AG04450 (cell line): ENCODE data around the gene PCNP. TPM values are rescaled to one million over a fixed set of nuclear protein-coding genes. Genes with fewer than 3 reads are reported as not detected.
"Not testable (repeated sequence)": the region's sequence is repeated elsewhere in the genome, so short reads cannot be mapped to it uniquely, and the experiment has no call there.

Experiments
- CTCF ChIA-PET: fragments of 300-600, 350-600 bp; formaldehyde crosslinking; extraction: SDS; loops from one replicate; lab custom pipeline; 2022; ENCODE audit warnings: antibody characterized with exemption, inconsistent platforms; lab: Charles Lee
- POLR2A ChIA-PET: fragments of 350-600 bp; formaldehyde crosslinking; extraction: SDS; loops from one replicate; lab custom pipeline; 2021; ENCODE audit warnings: antibody characterized with exemption, inconsistent platforms; lab: Yijun Ruan, JAX
- DNase-seq: peaks from one replicate; pipeline ENCODE4 v3.0.0-alpha.2; 2011; ENCODE audit warnings: low read depth, low spot score
- H3K27ac ChIP-seq: one replicate; pipeline ENCODE4 v1.5.1; 2012; ENCODE audit warnings: low read depth, low read length, control low read depth
- H3K27me3 ChIP-seq: one replicate; pipeline ENCODE4 v1.6.0; 2012; ENCODE audit warnings: low read length; ENCODE audit not compliant: control insufficient read depth, insufficient read depth
- H3K4me3 ChIP-seq: 2 replicates; pipeline ENCODE4 v1.5.1; 2011; ENCODE audit warnings: mild to moderate bottlenecking, low read depth, low read length, control low read depth
- H3K9me3 ChIP-seq: 2 replicates; pipeline ENCODE4 v1.5.1; 2012; ENCODE audit warnings: low read length; ENCODE audit not compliant: control insufficient read depth, insufficient read depth
- polyA plus RNA-seq: library from polyadenylated mRNA; depleted of rRNA; stranded (reverse); fragments of >200 nt; gene quantifications from 2 replicates; pipeline ENCODE4 v1.2.3, GENCODE V29; 2011
- TF ChIP-seq, protein P1 (sequence below): IDR thresholded peaks from 2 replicates; pipeline ENCODE4 v1.5.1; 2011; ENCODE audit warnings: low read depth, low read length, control low read depth, inconsistent platforms

Gene PCNP
- polyA plus RNA-seq, 1 experiment, result 97.7 TPM

DNA sequence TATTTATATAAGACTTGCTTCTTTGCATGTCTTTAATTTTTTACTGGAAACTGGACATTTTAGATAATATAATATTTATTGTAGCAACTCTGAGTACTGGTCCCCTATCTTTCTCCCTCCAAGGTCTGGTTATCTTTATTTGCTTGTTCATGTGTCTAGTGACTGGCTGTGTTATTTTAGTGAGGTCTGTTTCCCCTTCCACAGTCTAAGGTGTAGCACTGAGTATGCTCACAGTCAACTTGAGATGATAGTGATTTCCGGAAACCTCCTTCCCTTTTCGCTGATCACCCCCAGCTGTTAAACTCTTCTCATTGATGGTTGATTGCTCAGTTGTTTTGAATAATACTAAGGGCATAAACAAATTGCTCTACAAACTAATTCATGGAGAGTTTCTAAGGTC lies 37.0 kb downstream of the PCNP start:
- H3K27me3 ChIP-seq, result no peaks in the 10 kb centered on the region
- POLR2A ChIA-PET, result no interaction called here
- TF ChIP-seq, protein P1, sequence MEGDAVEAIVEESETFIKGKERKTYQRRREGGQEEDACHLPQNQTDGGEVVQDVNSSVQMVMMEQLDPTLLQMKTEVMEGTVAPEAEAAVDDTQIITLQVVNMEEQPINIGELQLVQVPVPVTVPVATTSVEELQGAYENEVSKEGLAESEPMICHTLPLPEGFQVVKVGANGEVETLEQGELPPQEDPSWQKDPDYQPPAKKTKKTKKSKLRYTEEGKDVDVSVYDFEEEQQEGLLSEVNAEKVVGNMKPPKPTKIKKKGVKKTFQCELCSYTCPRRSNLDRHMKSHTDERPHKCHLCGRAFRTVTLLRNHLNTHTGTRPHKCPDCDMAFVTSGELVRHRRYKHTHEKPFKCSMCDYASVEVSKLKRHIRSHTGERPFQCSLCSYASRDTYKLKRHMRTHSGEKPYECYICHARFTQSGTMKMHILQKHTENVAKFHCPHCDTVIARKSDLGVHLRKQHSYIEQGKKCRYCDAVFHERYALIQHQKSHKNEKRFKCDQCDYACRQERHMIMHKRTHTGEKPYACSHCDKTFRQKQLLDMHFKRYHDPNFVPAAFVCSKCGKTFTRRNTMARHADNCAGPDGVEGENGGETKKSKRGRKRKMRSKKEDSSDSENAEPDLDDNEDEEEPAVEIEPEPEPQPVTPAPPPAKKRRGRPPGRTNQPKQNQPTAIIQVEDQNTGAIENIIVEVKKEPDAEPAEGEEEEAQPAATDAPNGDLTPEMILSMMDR, result no peak
- H3K4me3 ChIP-seq, result no peak overlapping the region
- CTCF ChIA-PET, result interaction anchor here (1.3 kb wide), 1 partner anchor 10 kb away, joined by 3 read pairs; no protein-coding TSS in a partner anchor
- DNase-seq, result no peak
- H3K9me3 ChIP-seq, result no peaks in the 10 kb centered on the region
- no peak overlapping the region for H3K27ac ChIP-seq

DNA sequence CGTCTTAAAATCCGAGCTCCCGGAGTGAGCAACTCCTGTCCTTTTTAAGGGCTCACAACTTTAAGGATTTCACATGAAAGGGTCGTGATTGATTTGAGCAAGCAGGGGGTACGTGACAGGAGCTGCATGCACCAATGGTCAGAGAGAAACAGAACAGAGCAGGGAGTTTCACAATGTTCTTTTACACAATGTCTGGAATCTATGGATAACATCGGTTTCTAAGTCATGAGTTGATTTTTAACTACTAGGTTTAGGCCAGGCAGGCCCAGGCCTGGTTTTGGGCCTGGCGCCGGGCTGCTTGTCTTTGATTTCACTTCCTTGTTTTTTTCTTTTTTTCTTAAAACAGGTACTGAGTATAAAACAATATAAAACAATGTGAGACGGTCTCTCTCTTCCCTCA lies 39.0 kb downstream of the PCNP start:
- DNase-seq, CTCF ChIA-PET, H3K27me3 ChIP-seq, H3K27ac ChIP-seq, H3K4me3 ChIP-seq, H3K9me3 ChIP-seq, POLR2A ChIA-PET: not testable (repeated sequence)

DNA sequence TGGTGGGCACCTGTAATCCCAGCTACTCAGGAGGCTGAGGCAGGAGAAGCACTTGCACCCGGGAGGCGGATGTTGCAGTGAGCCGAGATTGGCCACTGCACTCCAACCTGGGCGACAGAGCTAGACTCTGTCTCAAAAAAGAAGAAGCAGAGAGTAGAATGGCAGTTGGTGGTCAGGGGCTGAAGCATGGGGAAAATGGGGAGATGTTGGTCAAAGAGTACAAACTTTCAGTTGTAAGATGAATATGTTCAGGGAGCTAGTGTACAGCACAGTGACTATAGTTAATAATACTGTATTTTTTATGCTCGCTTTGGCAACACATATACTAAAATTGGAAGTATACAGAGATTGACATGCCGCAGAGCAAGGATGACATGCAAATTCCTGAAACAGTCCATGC lies 41.5 kb downstream of the PCNP start:
- Histone ChIP-seq H3K27me3 (no peaks in the 10 kb centered on the region), H3K4me3 (no peak overlapping the region), H3K9me3 (no peaks in the 10 kb centered on the region), H3K27ac (no peak overlapping the region)
- CTCF ChIA-PET, result no interaction called here
- TF ChIP-seq, protein P1, result no peak
- POLR2A ChIA-PET, result no interaction called here
- DNase-seq, result no peak

DNA sequence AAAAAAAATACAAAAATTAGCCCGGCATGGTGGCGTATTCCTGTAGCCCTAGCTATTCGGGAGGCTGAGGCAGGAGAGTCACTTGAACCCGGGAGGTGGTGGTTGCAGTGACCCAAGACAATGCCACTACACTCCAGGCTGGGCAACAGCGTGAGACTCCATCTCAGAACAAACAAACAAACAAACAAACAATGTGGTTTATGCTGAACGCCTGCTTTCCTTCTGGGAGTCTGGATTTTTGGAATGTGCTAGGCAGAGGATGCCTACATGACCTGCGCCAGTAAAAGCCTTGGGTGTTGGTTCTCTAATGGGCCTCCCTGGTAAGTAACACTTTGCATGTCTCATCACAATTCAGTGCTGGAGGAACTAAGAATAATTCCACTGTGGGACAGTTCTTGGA lies 43.5 kb downstream of the PCNP start:
- CTCF ChIA-PET, result no interaction called here

DNA sequence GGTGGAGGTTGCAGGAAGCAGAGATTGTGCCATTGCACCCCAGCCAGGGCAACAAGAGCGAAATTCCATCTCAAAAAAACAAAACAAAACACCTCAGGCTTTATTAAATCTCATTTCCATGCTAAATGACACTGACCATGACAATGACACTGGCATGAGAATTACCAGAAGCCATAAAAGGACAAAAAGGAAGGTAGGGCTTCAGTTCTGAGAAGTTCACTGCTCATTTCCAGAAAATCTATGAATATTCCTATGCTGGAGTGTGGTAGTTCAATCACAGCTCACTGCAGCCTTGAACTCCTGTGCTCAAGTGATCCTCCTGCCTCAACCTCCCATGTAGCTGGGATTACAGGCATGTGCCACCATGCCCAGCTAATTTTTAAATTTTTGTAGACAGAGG lies 44.7 kb downstream of the PCNP start:
- Histone ChIP-seq H3K27me3 (no peaks in the 10 kb centered on the region), H3K4me3 (no peak overlapping the region), H3K27ac (no peak overlapping the region), H3K9me3 (no peaks in the 10 kb centered on the region)
- CTCF ChIA-PET, result interaction anchor here (0.5 kb wide), 1 partner anchor 27 kb away, joined by 5 read pairs; no protein-coding TSS in a partner anchor
- DNase-seq, result no peak
- TF ChIP-seq, protein P1, result no peak
- POLR2A ChIA-PET, result no interaction called here

More for the DNA sequence above, 43.5 kb downstream of the PCNP start:
- POLR2A ChIA-PET, result no interaction called here
- H3K9me3 ChIP-seq, result no peaks in the 10 kb centered on the region
- no peak overlapping the region for H3K27ac ChIP-seq
- no peaks in the 10 kb centered on the region for H3K27me3 ChIP-seq
- TF ChIP-seq, protein P1, result no peak
- H3K4me3 ChIP-seq, result no peak overlapping the region
- no peak for DNase-seq

DNA sequence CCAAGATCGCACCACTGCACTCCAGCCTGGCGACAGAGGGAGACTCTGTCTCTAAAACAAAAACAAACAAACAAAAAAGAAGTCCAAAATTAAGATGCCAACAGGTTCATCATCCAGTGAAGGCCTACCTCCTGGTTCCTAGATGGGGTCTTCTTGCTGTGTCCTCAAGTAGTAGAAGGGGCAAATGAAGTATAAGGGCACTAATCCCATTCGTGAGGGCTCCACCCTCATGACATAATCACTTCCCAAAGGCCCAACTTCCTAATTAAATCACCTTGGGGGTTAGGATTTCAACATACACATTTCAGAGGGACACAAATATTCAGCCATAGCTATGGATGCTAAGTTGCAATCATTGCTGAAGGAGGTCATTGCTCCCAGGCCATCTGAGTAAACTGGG lies 45.8 kb downstream of the PCNP start:
- TF ChIP-seq, protein P1, result no peak
- POLR2A ChIA-PET, result no interaction called here

More for the DNA sequence above, 45.8 kb downstream of the PCNP start:
- H3K4me3 ChIP-seq, result no peak overlapping the region
- H3K27ac ChIP-seq, result no peak overlapping the region
- CTCF ChIA-PET, result no interaction called here
- DNase-seq, result no peak
- no peaks in the 10 kb centered on the region for H3K27me3 ChIP-seq
- H3K9me3 ChIP-seq, result peaks cover 3% of the 10 kb centered on the region
